Measurements from ENCODE around the gene COLEC12. TPM values are rescaled to one million over a fixed set of nuclear protein-coding genes. Genes with fewer than 3 reads are reported as not detected.

Gene COLEC12
- total and polyA plus RNA-seq, 2 experiments from 2014 or later, result 23.2 to 28.3 TPM

GRCh38 chr18:420661-421246 is 79.7 kb downstream of the COLEC12 start:
- no peak overlapping the region for H3K4me3 ChIP-seq
- no peaks in the 10 kb centered on the region for H4K20me1 ChIP-seq (ENCODE audit: insufficient read depth, poor library complexity, severe bottlenecking)
- no peak overlapping the region for H3K27ac ChIP-seq
- no peaks in the 10 kb centered on the region for H3K36me3 ChIP-seq (replicated peaks; ENCODE audit: insufficient read depth, low read depth)
- peaks cover 2% of the 10 kb centered on the region for H3K79me2 ChIP-seq
- H3K27me3 ChIP-seq, result no peaks in the 10 kb centered on the region
- no peak overlapping the region for H3K4me2 ChIP-seq
- H2AFZ ChIP-seq, result no peak overlapping the region
- WGBS (ENCODE audit: low lambda C conversion rate, missing lambda C conversion rate), result 71% methylated on average over 3 of the region's 3 CpGs
- no peak for TF ChIP-seq CTCF (IDR thresholded peaks at IDR 0.05; ENCODE audit: poor library complexity)
- peaks cover 6% of the 10 kb centered on the region for H3K4me1 ChIP-seq (ENCODE audit: insufficient read depth)
- no peak for DNase-seq (ENCODE audit: low spot score)
- H3K9me2 ChIP-seq (replicated peaks; ENCODE audit: insufficient read depth), result no peaks in the 10 kb centered on the region
- H3K9me3 ChIP-seq (ENCODE audit: low read depth), result no peaks in the 10 kb centered on the region

GRCh38 chr18:419541-420175 is 80.8 kb downstream of the COLEC12 start:
- H3K4me1 ChIP-seq (ENCODE audit: insufficient read depth), result peaks cover 6% of the 10 kb centered on the region
- H3K4me3 ChIP-seq, result no peak overlapping the region
- TF ChIP-seq EZH2 (IDR thresholded peaks at IDR 0.05; ENCODE audit: borderline replicate concordance) (no peak), CTCF (IDR thresholded peaks at IDR 0.05; ENCODE audit: poor library complexity) (no peak), EZH2phosphoT487 (IDR thresholded peaks at IDR 0.05; ENCODE audit: low read depth, severe bottlenecking, unreplicated experiment) (no peak)
- 87% methylated on average over 5 of the region's 5 CpGs for WGBS (ENCODE audit: low lambda C conversion rate, missing lambda C conversion rate)
- peaks cover 2% of the 10 kb centered on the region for H3K79me2 ChIP-seq
- no peak overlapping the region for H3K27ac ChIP-seq
- H3K36me3 ChIP-seq (replicated peaks; ENCODE audit: insufficient read depth, low read depth), result no peaks in the 10 kb centered on the region
- H4K20me1 ChIP-seq (ENCODE audit: insufficient read depth, poor library complexity, severe bottlenecking), result no peaks in the 10 kb centered on the region
- H3K9me3 ChIP-seq (ENCODE audit: low read depth), result no peaks in the 10 kb centered on the region
- no peak for DNase-seq (ENCODE audit: low spot score)
- no peak overlapping the region for H2AFZ ChIP-seq
- no peaks in the 10 kb centered on the region for H3K27me3 ChIP-seq
- no peaks in the 10 kb centered on the region for H3K9me2 ChIP-seq (replicated peaks; ENCODE audit: insufficient read depth)
- H3K4me2 ChIP-seq, result no peak overlapping the region

- peaks cover under 1% of the 10 kb centered on the region for H3K79me2 ChIP-seq
- H3K4me2 ChIP-seq, result no peak overlapping the region
- no peak for DNase-seq (ENCODE audit: low spot score)
- no peak overlapping the region for H2AFZ ChIP-seq
- H3K9me2 ChIP-seq (replicated peaks; ENCODE audit: insufficient read depth), result no peaks in the 10 kb centered on the region
- H3K27ac ChIP-seq, result no peak overlapping the region
- H3K36me3 ChIP-seq (replicated peaks; ENCODE audit: insufficient read depth, low read depth), result no peaks in the 10 kb centered on the region
- no peak overlapping the region for H3K4me3 ChIP-seq
- WGBS (ENCODE audit: low lambda C conversion rate, missing lambda C conversion rate), result 95% methylated on average over 5 of the region's 5 CpGs
- H3K9me3 ChIP-seq (ENCODE audit: low read depth), result no peaks in the 10 kb centered on the region
- H3K27me3 ChIP-seq, result no peaks in the 10 kb centered on the region
- H3K4me1 ChIP-seq (ENCODE audit: insufficient read depth), result no peaks in the 10 kb centered on the region
- H4K20me1 ChIP-seq (ENCODE audit: insufficient read depth, poor library complexity, severe bottlenecking), result no peaks in the 10 kb centered on the region
- TF ChIP-seq CTCF (IDR thresholded peaks at IDR 0.05; ENCODE audit: poor library complexity) (no peak), EZH2 (IDR thresholded peaks at IDR 0.05; ENCODE audit: borderline replicate concordance) (no peak), EZH2phosphoT487 (IDR thresholded peaks at IDR 0.05; ENCODE audit: low read depth, severe bottlenecking, unreplicated experiment) (no peak)
Measured at GRCh38 chr18:417495-417894, 83.0 kb downstream of the COLEC12 start.
